ENCODE measurements around the gene ITIH5.

The ITIH5 gene

DNA sequence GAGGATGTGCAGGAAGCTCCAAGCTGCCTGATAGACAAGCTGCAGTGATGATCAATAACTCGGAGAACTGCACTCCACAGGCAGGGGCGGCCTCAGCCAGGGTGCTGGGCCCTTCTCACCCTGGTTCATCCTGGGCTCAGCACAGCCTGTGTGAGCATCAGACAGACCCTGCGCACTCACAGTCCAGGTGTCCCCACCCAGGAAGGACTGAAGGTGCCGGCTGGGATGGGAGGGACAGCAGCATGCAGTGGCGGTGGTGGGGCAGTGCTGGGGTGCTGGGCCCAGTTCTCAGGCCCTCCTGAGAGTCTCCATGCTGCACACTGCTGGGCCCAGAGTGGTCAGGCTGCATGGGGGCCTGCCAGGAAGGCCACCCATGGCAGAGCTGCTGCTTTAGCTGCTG, 74.1 kb downstream of the ITIH5 start:
- Histone ChIP-seq H4K91ac (ENCODE audit: low read depth, low read length, poor library complexity) (no peak overlapping the region), H2BK15ac (ENCODE audit: low read length) (peak overlapping the region; percentile 58), H2BK120ac (ENCODE audit: low read depth, low read length) (no peak overlapping the region), H3K27ac (replicated peaks; ENCODE audit: low read length) (no peak overlapping the region), H3K4me2 (ENCODE audit: insufficient read depth, low read length, poor library complexity, severe bottlenecking) (no peak overlapping the region), H3K4me1 (ENCODE audit: control insufficient read depth in 2 of 2, insufficient read depth in 1 of 2, low read depth in 1 of 2, low read length in 2 of 2) (peaks cover 0 to 2% of the 10 kb centered on the region in 2 donors), H3K9me3 (replicated peaks in 1 of 2; ENCODE audit: control insufficient read depth in 2 of 2, insufficient read depth in 1 of 2, low read depth in 1 of 2, low read length in 2 of 2) (no peaks in the 10 kb centered on the region), H3K9ac (ENCODE audit: low read depth, low read length, poor library complexity) (no peak overlapping the region), H3K36me3 (replicated peaks in 1 of 2; ENCODE audit: control insufficient read depth in 2 of 2, insufficient read depth in 2 of 2, low read length in 2 of 2) (no peaks in the 10 kb centered on the region), H2AK5ac (ENCODE audit: low read depth, low read length) (peak overlapping the region; percentile 84), H3K27me3 (ENCODE audit: control insufficient read depth in 3 of 3, insufficient read depth in 3 of 3, low read depth in 1 of 3, low read length in 3 of 3) (no peaks in the 10 kb centered on the region), H3K23ac (ENCODE audit: low read depth, low read length, poor library complexity) (peak overlapping the region; percentile 85), H3K18ac (ENCODE audit: low read length) (peak overlapping the region; percentile 90), H2BK12ac (ENCODE audit: low read length) (no peak overlapping the region), H4K8ac (ENCODE audit: low read depth, low read length) (no peak overlapping the region), H3K14ac (ENCODE audit: low read length) (peak overlapping the region; percentile 97), H3K4ac (ENCODE audit: low read length) (peak overlapping the region; percentile 37), H3K79me1 (ENCODE audit: low read depth, low read length) (peaks cover 2% of the 10 kb centered on the region), H2AFZ (ENCODE audit: low read length) (no peak overlapping the region), H2BK5ac (ENCODE audit: low read length) (no peak overlapping the region), H3K4me3 (ENCODE audit: low read length in 2 of 2) (no peak overlapping the region)
- no CpG with 5 or more reads among the region's 5 CpGs for WGBS, 2 donors (ENCODE audit: extremely low coverage in 2 of 2, insufficient read length in 2 of 2, insufficient replicate concordance in 1 of 2)
- DNase-seq (ENCODE audit: low spot score), result no peak

- no peak overlapping the region for H3K4me2 ChIP-seq (ENCODE audit: insufficient read depth, low read length, poor library complexity, severe bottlenecking)
- no peak overlapping the region for H4K8ac ChIP-seq (ENCODE audit: low read depth, low read length)
Measured at GRCh38 chr10:7590271-7590670, 76.5 kb downstream of the ITIH5 start.

GRCh38 chr10:7589748-7590147, 77.0 kb downstream of the ITIH5 start:
- Histone ChIP-seq H3K79me1 (ENCODE audit: low read depth, low read length) (peaks cover 2% of the 10 kb centered on the region), H4K8ac (ENCODE audit: low read depth, low read length) (no peak overlapping the region), H3K36me3 (replicated peaks in 1 of 2; ENCODE audit: control insufficient read depth in 2 of 2, insufficient read depth in 2 of 2, low read length in 2 of 2) (no peaks in the 10 kb centered on the region), H3K14ac (ENCODE audit: low read length) (no peak overlapping the region), H3K27ac (replicated peaks; ENCODE audit: low read length) (no peak overlapping the region), H3K4me3 (ENCODE audit: low read length in 2 of 2) (no peak overlapping the region), H3K4me2 (ENCODE audit: insufficient read depth, low read length, poor library complexity, severe bottlenecking) (no peak overlapping the region), H2BK12ac (ENCODE audit: low read length) (no peak overlapping the region), H2BK15ac (ENCODE audit: low read length) (no peak overlapping the region), H3K9ac (ENCODE audit: low read depth, low read length, poor library complexity) (no peak overlapping the region), H3K4me1 (ENCODE audit: control insufficient read depth in 2 of 2, insufficient read depth in 1 of 2, low read depth in 1 of 2, low read length in 2 of 2) (peaks cover 0 to 2% of the 10 kb centered on the region in 2 donors), H3K23ac (ENCODE audit: low read depth, low read length, poor library complexity) (no peak overlapping the region), H3K4ac (ENCODE audit: low read length) (no peak overlapping the region), H4K91ac (ENCODE audit: low read depth, low read length, poor library complexity) (no peak overlapping the region), H2AK5ac (ENCODE audit: low read depth, low read length) (no peak overlapping the region), H3K18ac (ENCODE audit: low read length) (no peak overlapping the region), H3K27me3 (ENCODE audit: control insufficient read depth in 3 of 3, insufficient read depth in 3 of 3, low read depth in 1 of 3, low read length in 3 of 3) (no peaks in the 10 kb centered on the region), H2AFZ (ENCODE audit: low read length) (no peak overlapping the region), H2BK120ac (ENCODE audit: low read depth, low read length) (no peak overlapping the region), H2BK5ac (ENCODE audit: low read length) (no peak overlapping the region), H3K9me3 (replicated peaks in 1 of 2; ENCODE audit: control insufficient read depth in 2 of 2, insufficient read depth in 1 of 2, low read depth in 1 of 2, low read length in 2 of 2) (no peaks in the 10 kb centered on the region)
- WGBS, 2 donors (ENCODE audit: extremely low coverage in 2 of 2, insufficient read length in 2 of 2, insufficient replicate concordance in 1 of 2), result no CpG with 5 or more reads among the region's 10 CpGs
- no peak for DNase-seq (ENCODE audit: low spot score)

More at GRCh38 chr10:7590271-7590670, 76.5 kb downstream of the ITIH5 start:
- H2BK120ac ChIP-seq (ENCODE audit: low read depth, low read length), result no peak overlapping the region
- no peak for DNase-seq (ENCODE audit: low spot score)
- H3K4me1 ChIP-seq (ENCODE audit: control insufficient read depth in 2 of 2, insufficient read depth in 1 of 2, low read depth in 1 of 2, low read length in 2 of 2), result peaks cover 0 to 2% of the 10 kb centered on the region in 2 donors
- no peak overlapping the region for H2BK5ac ChIP-seq (ENCODE audit: low read length)
- no peak overlapping the region for H2BK15ac ChIP-seq (ENCODE audit: low read length)
- H3K27me3 ChIP-seq (ENCODE audit: control insufficient read depth in 3 of 3, insufficient read depth in 3 of 3, low read depth in 1 of 3, low read length in 3 of 3), result no peaks in the 10 kb centered on the region
- H3K9ac ChIP-seq (ENCODE audit: low read depth, low read length, poor library complexity), result no peak overlapping the region
- no CpG with 5 or more reads among the region's 9 CpGs for WGBS, 2 donors (ENCODE audit: extremely low coverage in 2 of 2, insufficient read length in 2 of 2, insufficient replicate concordance in 1 of 2)
- H3K23ac ChIP-seq (ENCODE audit: low read depth, low read length, poor library complexity), result no peak overlapping the region
- H3K4ac ChIP-seq (ENCODE audit: low read length), result no peak overlapping the region
- H3K18ac ChIP-seq (ENCODE audit: low read length), result no peak overlapping the region
- no peaks in the 10 kb centered on the region for H3K36me3 ChIP-seq (replicated peaks in 1 of 2; ENCODE audit: control insufficient read depth in 2 of 2, insufficient read depth in 2 of 2, low read length in 2 of 2)
- no peak overlapping the region for H3K14ac ChIP-seq (ENCODE audit: low read length)
- no peak overlapping the region for H3K27ac ChIP-seq (replicated peaks; ENCODE audit: low read length)
- no peak overlapping the region for H2AFZ ChIP-seq (ENCODE audit: low read length)
- no peak overlapping the region for H2AK5ac ChIP-seq (ENCODE audit: low read depth, low read length)
- H3K9me3 ChIP-seq (replicated peaks in 1 of 2; ENCODE audit: control insufficient read depth in 2 of 2, insufficient read depth in 1 of 2, low read depth in 1 of 2, low read length in 2 of 2), result no peaks in the 10 kb centered on the region
- no peak overlapping the region for H2BK12ac ChIP-seq (ENCODE audit: low read length)
- H3K79me1 ChIP-seq (ENCODE audit: low read depth, low read length), result peaks cover 2% of the 10 kb centered on the region
- H3K4me3 ChIP-seq (ENCODE audit: low read length in 2 of 2), result no peak overlapping the region
- H4K91ac ChIP-seq (ENCODE audit: low read depth, low read length, poor library complexity), result no peak overlapping the region

DNA sequence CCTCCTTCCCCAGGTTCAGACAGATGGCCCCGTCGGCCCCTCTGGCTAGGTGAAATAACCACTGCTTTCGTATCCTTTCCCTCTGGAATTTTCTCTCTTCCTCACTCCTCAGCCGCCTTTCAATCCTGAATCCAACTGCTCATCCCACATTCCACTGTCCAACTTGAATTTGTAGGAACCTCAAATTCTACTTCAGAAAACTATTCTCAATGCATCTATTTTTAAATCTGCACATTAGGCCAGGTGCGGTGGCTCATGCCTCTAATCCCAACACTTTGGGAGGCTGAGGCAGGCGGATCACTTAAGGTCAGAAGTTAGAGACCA, 78.9 kb downstream of the ITIH5 start:
- H2BK12ac ChIP-seq (ENCODE audit: low read length), result no peak overlapping the region
- DNase-seq (ENCODE audit: low spot score), result no peak

More for the DNA sequence above, 78.9 kb downstream of the ITIH5 start:
- H3K4me3 ChIP-seq (ENCODE audit: low read length in 2 of 2), result no peak overlapping the region
- no peaks in the 10 kb centered on the region for H3K36me3 ChIP-seq (replicated peaks in 1 of 2; ENCODE audit: control insufficient read depth in 2 of 2, insufficient read depth in 2 of 2, low read length in 2 of 2)
- no peaks in the 10 kb centered on the region for H3K27me3 ChIP-seq (ENCODE audit: control insufficient read depth in 3 of 3, insufficient read depth in 3 of 3, low read depth in 1 of 3, low read length in 3 of 3)
- no peak overlapping the region for H3K18ac ChIP-seq (ENCODE audit: low read length)
- no peaks in the 10 kb centered on the region for H3K4me1 ChIP-seq (ENCODE audit: control insufficient read depth in 2 of 2, insufficient read depth in 1 of 2, low read depth in 1 of 2, low read length in 2 of 2)
- no peak overlapping the region for H2AK5ac ChIP-seq (ENCODE audit: low read depth, low read length)
- no peak overlapping the region for H3K4me2 ChIP-seq (ENCODE audit: insufficient read depth, low read length, poor library complexity, severe bottlenecking)
- no peak overlapping the region for H3K23ac ChIP-seq (ENCODE audit: low read depth, low read length, poor library complexity)
- no peak overlapping the region for H3K4ac ChIP-seq (ENCODE audit: low read length)
- H2BK15ac ChIP-seq (ENCODE audit: low read length), result no peak overlapping the region
- no peak overlapping the region for H3K9ac ChIP-seq (ENCODE audit: low read depth, low read length, poor library complexity)
- H2AFZ ChIP-seq (ENCODE audit: low read length), result no peak overlapping the region
- no CpG with 5 or more reads among the region's 6 CpGs for WGBS, 2 donors (ENCODE audit: extremely low coverage in 2 of 2, insufficient read length in 2 of 2, insufficient replicate concordance in 1 of 2)
- H4K8ac ChIP-seq (ENCODE audit: low read depth, low read length), result no peak overlapping the region
- H4K91ac ChIP-seq (ENCODE audit: low read depth, low read length, poor library complexity), result no peak overlapping the region
- H3K9me3 ChIP-seq (replicated peaks in 1 of 2; ENCODE audit: control insufficient read depth in 2 of 2, insufficient read depth in 1 of 2, low read depth in 1 of 2, low read length in 2 of 2), result no peaks in the 10 kb centered on the region
- H2BK5ac ChIP-seq (ENCODE audit: low read length), result no peak overlapping the region
- no peak overlapping the region for H3K27ac ChIP-seq (replicated peaks; ENCODE audit: low read length)
- H2BK120ac ChIP-seq (ENCODE audit: low read depth, low read length), result no peak overlapping the region
- H3K14ac ChIP-seq (ENCODE audit: low read length), result no peak overlapping the region
- no peaks in the 10 kb centered on the region for H3K79me1 ChIP-seq (ENCODE audit: low read depth, low read length)

All from neuronal stem cell (in vitro differentiated cells).